Smooth muscle cell (in vitro differentiated cells): ENCODE results near the gene LSP1. TPM values are rescaled to one million over a fixed set of nuclear protein-coding genes. Genes with fewer than 3 reads are reported as not detected.

Experiments used
- DNase-seq: peaks from one replicate; lab custom pipeline; 2025; ENCODE audit not compliant: unreplicated experiment; lab: John Stamatoyannopoulos, UW
- H2AFZ ChIP-seq: fragments of 200-600 bp; sonication (generic); 2 replicates; pipeline ENCODE4 v1.6.0; 2016; ENCODE audit warnings: antibody characterized with exemption, low read depth, mild to moderate bottlenecking
- H3F3A ChIP-seq: fragments of 200-600 bp; sonication (generic); 2 replicates; pipeline ENCODE4 v1.6.0; 2017; ENCODE audit warnings: antibody characterized with exemption, low read depth
- H3K27ac ChIP-seq: fragments of 200-600 bp; sonication (generic); 2 replicates; pipeline ENCODE4 v1.5.1; 2016; ENCODE audit warnings: low read depth, mild to moderate bottlenecking
- H3K27me3 ChIP-seq: fragments of 200-600 bp; sonication (generic); 2 replicates; pipeline ENCODE4 v1.6.1; 2016; ENCODE audit warnings: low read depth, mild to moderate bottlenecking
- H3K36me3 ChIP-seq: fragments of 200-600 bp; sonication (generic); 2 replicates; pipeline ENCODE4 v1.5.1; 2016; ENCODE audit warnings: low read depth
- H3K4me1 ChIP-seq: fragments of 200-600 bp; sonication (generic); 2 replicates; pipeline ENCODE4 v1.5.1; 2016; ENCODE audit warnings: low read depth
- H3K4me2 ChIP-seq: fragments of 200-600 bp; sonication (generic); 2 replicates; pipeline ENCODE4 v1.6.0; 2016; ENCODE audit warnings: mild to moderate bottlenecking
- H3K4me3 ChIP-seq: fragments of 200-600 bp; sonication (generic); 2 replicates; pipeline ENCODE4 v1.5.1; 2016; ENCODE audit warnings: mild to moderate bottlenecking
- H3K79me2 ChIP-seq: fragments of 200-600 bp; sonication (generic); 2 replicates; pipeline ENCODE4 v1.6.0; 2016; ENCODE audit warnings: low read depth, mild to moderate bottlenecking
- H3K9ac ChIP-seq: fragments of 200-600 bp; sonication (generic); 2 replicates; pipeline ENCODE4 v1.6.0; 2016; ENCODE audit warnings: low read depth
- H3K9me3 ChIP-seq: fragments of 200-600 bp; sonication (generic); replicated peaks from 2 replicates; pipeline ENCODE4 v1.5.1; 2016; ENCODE audit warnings: low read depth
- H4K20me1 ChIP-seq: fragments of 200-600 bp; sonication (generic); 2 replicates; pipeline ENCODE4 v1.6.0; 2016; ENCODE audit warnings: low read depth
- CTCF ChIP-seq: fragments of 200-600 bp; sonication (generic); IDR thresholded peaks from 2 replicates; pipeline ENCODE4 v1.5.1; 2017; ENCODE audit warnings: borderline replicate concordance, mild to moderate bottlenecking, antibody characterized with exemption; ENCODE audit not compliant: insufficient read depth, poor library complexity, severe bottlenecking
- WGBS: methylation state at CpG from one replicate; pipeline ENCODE4 v1.1.7; 2016; ENCODE audit warnings: low lambda C conversion rate; 5-methylcytosine and 5-hydroxymethylcytosine counted together
- polyA plus RNA-seq: library from polyadenylated mRNA; unstranded; fragments of >200 nt; fragmentation: Nextera tagmentation; extraction: Ambion mirVana; gene quantifications from 2 replicates; pipeline ENCODE4 v1.2.1, GENCODE V29; 2016
- total RNA-seq: library from RNA; depleted of rRNA; stranded (reverse); fragments of >200 nt; gene quantifications from 2 replicates; pipeline ENCODE4 v1.2.3, GENCODE V29; 2014

The LSP1 gene
- total and polyA plus RNA-seq, 2 experiments from 2014 or later: 2.1 to 13.7 TPM

GRCh38 chr11:1825039-1825740, 27.7 kb upstream of the LSP1 start:
- H3K4me3 ChIP-seq: no peak overlapping the region
- H3K27me3 ChIP-seq: no peaks in the 10 kb centered on the region
- H3K9me3 ChIP-seq: no peaks in the 10 kb centered on the region
- peaks cover 6% of the 10 kb centered on the region for H3F3A ChIP-seq
- H2AFZ ChIP-seq: no peak overlapping the region
- H3K9ac ChIP-seq: no peak overlapping the region
- no peak for DNase-seq
- peak; percentile 60 for TF ChIP-seq CTCF
- no peaks in the 10 kb centered on the region for H4K20me1 ChIP-seq
- no peaks in the 10 kb centered on the region for H3K4me1 ChIP-seq
- WGBS: 56% methylated on average over 20 of the region's 26 CpGs
- H3K4me2 ChIP-seq: no peak overlapping the region
- no peaks in the 10 kb centered on the region for H3K36me3 ChIP-seq
- H3K27ac ChIP-seq: no peak overlapping the region
- H3K79me2 ChIP-seq: no peaks in the 10 kb centered on the region

GRCh38 chr11:1825785-1826451, 27.0 kb upstream of the LSP1 start:
- H3K9ac ChIP-seq: no peak overlapping the region
- H3K27ac ChIP-seq: peak overlapping the region; percentile 30
- no peak overlapping the region for H3K4me2 ChIP-seq

GRCh38 chr11:1826552-1827094, 26.3 kb upstream of the LSP1 start:
- no peak for DNase-seq
- Histone ChIP-seq H3K4me2 (peak overlapping the region; percentile 38), H3K27ac (peak overlapping the region; percentile 30), H4K20me1 (no peaks in the 10 kb centered on the region), H2AFZ (no peak overlapping the region), H3K9ac (no peak overlapping the region), H3K79me2 (no peaks in the 10 kb centered on the region), H3K4me3 (no peak overlapping the region), H3K9me3 (no peaks in the 10 kb centered on the region), H3K27me3 (no peaks in the 10 kb centered on the region), H3F3A (no peaks in the 10 kb centered on the region), H3K4me1 (no peaks in the 10 kb centered on the region), H3K36me3 (no peaks in the 10 kb centered on the region)
- WGBS: 38% methylated on average over 12 of the region's 15 CpGs
- peak; percentile 14 for TF ChIP-seq CTCF

More at GRCh38 chr11:1825785-1826451, 27.0 kb upstream of the LSP1 start:
- Histone ChIP-seq H2AFZ (no peak overlapping the region), H3K79me2 (no peaks in the 10 kb centered on the region), H3K9me3 (no peaks in the 10 kb centered on the region), H4K20me1 (no peaks in the 10 kb centered on the region), H3K27me3 (no peaks in the 10 kb centered on the region), H3K36me3 (no peaks in the 10 kb centered on the region), H3F3A (no peaks in the 10 kb centered on the region), H3K4me1 (no peaks in the 10 kb centered on the region), H3K4me3 (no peak overlapping the region)
- WGBS: 95% methylated on average over 32 of the region's 33 CpGs
- TF ChIP-seq CTCF: no peak
- DNase-seq: no peak
